ENCODE measurements around the gene PACSIN1.
"Not testable (repeated sequence)": the region's sequence is repeated elsewhere in the genome, so short reads cannot be mapped to it uniquely, and the experiment has no call there.

The PACSIN1 gene

DNA sequence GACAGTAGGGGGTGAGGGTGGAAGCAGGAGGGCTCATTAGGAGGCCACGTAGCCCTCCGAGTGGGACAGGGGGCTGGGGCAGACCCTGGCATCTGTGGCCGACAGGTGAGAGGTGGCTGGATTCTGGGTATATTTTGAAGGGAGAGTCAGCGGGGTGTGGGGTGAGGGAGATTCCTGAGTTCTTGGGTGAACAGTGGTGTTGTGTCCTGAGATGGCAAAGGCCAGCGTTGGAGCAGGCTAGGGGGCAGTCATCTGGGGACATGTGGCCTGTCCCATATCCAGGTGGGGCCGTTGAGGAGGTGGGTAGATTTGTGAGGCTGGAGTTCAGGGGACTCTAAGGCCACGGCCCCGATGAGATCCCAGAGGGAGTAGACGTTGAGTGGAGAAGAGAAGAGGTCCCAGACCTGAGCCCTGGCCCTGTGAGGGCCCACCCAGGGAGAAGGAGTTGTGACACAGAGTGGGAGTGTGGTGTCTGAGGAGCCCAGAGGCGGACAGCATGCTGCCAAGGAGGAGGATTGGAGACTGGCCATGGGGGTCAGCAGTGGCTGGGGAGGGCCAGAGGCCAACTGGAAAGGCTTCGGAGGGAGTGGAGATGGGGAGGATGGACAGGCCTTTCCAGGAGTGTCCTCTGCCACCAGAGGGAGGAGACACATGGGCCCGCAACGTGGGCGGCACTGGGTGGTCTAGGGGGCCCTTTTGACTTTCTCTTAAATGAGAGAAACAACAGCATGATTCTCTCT, 19.6 kb downstream of the PACSIN1 start:
- no peak for DNase-seq (ENCODE audit: low read depth)

DNA sequence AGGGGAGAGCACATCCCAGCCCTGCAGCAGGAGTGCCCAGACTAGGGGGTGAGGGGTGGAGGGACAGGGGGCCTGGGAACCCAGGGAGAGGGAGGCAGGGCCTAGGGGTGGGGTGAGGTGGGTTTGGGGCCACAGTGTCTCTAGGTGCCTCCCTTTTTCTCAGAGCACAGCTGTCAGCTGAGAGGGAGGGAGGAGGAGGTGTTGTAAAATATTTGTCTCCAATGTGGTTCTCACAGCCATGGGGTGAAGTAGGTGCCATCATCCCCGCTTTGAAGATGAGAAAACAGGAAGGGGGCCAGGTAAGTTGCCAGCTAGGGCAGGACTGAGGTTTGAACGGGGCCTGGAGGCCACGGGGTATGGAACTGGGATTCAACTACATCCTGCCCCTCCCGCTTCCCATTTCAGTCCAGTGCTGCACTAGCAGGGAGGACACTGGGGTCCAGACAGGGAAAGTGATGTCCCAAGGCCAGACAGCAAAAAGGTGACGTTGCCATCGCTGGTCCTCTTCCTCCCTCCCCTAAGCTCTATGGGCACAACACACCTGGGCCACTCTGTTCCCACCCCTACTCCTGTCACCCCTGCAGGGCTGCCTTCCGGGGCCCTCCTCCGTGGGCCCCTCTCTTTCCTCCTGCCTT, 20.3 kb downstream of the PACSIN1 start:
- DNase-seq (ENCODE audit: low read depth), result no peak

DNA sequence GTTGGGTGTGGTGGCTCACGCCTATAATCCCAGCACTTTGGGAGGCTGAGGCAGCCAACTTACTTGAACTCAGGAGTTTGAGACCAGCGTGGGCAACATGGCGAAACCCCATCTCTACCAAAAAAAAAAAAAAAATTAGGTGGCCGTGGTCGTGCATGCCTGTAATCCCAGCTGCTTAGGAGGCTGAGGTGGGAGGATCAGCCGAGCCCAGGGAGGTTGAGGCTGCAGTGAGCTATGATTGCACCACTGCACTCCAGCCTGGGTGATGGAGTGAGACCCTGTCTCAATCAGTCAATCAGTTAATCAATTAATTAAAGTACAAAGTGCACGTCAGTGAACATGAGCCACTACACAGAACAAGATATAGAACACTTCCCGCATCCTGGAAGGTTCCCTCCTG, 21.0 kb downstream of the PACSIN1 start:
- DNase-seq (ENCODE audit: low read depth), result not testable (repeated sequence)

DNA sequence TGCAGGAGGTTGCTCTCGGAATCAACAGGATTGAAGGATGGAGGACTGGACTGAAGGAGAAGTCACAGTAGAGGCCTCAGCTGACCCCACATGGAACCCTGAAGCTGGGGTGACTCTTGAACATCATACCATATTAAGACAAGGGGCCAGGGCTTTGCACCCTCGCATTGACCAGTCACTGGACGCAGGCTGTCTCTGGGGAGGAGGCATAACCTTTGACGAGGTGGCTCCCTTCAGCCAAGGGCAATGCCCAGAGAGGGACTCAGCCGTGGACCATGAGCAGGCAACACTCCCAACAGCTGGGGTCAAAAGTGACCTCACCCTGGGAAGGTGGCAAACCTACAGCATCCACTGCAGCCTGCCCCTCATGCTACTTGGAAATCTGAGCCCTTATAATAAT, 21.7 kb downstream of the PACSIN1 start:
- no peak for DNase-seq (ENCODE audit: low read depth)

DNA sequence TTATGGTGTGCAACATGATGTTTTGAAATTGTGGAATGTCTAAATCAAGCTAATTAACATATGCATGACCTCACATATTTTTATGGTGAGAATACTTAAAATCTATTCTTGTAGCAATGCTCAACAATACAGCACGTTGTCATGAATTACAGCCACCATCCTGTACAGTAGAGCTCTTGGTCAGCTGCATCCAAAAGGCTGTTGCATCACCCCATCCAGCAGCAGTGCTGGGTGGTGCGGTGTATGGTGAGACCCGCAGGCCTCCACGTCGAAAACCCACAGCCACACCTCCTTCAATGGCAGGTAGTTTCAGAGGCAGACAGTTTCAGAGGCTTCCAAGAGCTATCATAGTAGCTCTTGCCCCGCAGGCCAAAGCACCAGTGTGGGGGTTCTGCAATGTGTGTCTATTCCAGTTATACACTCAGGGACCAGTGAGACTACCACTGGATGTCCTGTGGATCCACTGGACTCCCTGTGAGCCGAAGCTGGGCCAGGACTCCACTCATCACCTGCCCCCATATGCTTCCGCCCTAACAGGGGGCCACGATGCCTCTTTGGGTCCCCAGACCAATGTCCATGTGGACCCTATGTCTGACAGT, 23.4 kb downstream of the PACSIN1 start:
- DNase-seq (ENCODE audit: low read depth), result no peak

DNA sequence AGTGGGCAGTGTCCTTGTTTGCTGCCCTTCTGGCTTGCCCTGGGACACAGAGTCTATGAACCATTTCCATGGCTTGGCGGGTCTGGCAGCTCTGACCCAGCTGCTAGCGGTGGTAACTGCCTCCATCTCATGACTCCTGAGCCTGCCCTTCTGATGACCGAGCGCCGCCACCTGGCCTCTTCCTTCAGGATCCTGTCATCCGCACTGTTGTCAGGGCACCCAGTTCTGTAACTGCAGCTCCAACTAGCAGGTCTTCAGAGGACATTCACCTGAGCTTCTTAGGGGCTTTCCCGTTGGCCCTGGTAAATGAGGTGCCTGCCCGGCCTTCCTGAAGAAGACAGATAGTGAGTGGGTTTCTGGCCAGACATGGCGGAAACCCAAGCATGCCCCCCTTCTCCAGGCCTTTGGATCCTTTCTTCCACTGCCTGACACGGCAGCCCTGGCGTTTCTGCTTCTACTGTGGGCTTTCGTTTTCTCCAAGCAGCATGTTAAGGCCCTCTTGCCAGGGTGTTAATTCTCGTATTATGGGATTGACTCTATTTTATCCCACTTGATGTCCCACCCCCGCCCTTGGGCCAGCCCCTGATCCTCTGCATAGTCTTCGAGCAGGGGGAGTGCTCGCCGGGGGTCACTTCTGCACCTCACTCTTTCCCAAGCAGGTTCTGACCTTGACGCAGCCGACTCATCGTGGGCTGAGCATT, 24.7 kb downstream of the PACSIN1 start:
- no peak for DNase-seq (ENCODE audit: low read depth)

DNA sequence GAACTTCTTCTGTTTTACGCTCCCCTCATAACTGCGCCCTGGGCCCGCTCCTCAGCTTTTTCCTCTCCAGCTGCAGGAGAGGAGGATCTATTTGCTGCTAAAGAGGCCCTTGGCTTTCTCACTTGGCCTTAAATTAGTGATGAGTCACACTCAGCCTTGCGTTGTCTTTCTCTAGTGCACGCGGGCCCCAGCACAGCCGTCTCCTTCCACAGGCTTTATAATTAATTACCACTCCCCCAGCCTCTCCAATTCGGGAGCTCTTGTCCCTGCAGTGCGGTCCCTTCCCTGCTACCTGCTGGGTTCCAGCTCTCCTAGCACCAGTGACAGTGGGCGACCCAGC, 25.2 kb downstream of the PACSIN1 start:
- no peak for DNase-seq (ENCODE audit: low read depth)

DNA sequence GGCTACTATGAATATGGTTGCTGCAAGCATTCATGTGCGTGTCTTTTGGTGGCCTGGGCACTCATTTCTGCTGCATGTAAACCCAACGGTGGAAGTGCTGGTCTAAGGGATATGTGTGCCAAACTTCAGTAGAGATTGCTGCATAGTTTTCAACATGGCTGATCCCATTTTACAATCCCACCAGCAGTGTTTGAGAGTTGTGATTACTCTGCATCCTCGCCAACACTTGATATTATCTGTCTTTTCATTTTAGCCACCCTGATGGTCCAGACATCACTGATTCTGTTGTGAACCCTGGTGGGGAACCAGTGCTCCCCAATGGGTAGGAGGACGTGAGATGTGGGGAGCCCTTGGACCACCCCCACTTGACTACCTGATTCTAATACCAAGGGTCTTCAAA, 27.5 kb downstream of the PACSIN1 start:
- no peak for DNase-seq (ENCODE audit: low read depth)

DNA sequence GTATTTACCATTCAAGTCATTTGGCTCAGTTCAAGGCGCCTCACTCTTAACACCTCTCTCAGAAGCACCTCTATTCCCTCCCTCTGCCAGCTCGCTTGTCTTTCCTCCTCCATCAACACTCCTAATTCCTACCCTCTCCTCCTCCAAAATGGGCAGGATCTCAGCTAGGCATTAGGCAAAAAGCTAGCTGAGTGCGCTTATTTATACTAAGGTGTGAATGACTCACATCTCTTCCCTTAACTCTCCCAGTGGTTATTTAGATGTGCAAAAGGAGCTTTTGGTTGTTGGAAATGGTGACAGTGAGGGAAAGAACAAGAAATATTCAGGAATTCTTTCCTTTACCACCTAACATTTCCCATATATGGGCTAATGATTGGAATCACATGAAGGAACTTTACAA, 29.1 kb downstream of the PACSIN1 start:
- no peak for DNase-seq (ENCODE audit: low read depth)

DNA sequence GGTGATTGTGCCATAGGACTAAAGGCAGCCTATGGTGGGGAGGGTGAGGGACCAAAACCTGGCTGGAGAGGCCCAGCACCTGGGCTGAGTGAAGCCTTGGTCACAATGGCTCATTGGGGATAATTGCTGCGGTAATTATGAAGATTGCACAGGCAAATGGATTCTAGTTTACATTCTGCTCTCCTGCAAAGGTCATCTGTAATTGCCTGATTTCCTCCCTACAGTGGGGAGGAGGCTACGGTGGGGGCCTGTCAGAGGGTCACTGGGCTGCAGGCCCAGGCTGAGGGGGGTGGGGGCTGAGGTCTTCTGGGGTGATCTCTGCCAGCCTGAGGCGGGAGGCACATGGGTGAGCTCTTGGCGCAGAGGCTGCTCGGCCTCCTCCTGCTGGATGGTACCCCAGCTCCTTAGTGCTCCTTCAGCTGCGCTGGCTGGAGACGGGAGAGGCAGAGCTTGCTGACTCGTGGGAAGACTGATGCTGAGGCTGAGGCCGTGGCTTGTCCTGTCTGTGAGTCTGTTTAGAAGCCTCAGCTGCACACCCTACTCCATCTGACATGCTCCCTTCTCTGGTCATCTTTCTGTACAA, 30.3 kb downstream of the PACSIN1 start:
- DNase-seq (ENCODE audit: low read depth), result no peak

DNA sequence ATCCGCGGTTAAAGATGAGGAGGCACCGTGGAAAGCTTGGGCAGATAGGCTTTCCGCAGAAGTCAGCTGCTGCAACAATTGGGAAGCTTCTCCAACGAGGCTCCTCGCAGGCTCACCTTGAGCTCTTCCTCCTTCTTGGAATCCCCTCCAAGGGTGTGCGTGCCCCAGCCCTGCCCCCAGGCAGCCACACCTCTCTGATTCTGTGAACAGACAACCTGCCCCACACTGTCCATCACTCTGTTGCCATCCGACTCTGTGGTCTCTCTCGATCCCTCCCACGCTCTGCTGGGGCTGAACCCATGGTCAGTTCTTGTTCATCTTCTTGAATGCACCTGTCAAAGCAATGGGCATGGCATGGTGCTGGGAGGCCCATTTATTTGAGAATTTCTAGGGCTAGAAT, 31.5 kb downstream of the PACSIN1 start:
- DNase-seq (ENCODE audit: low read depth), result no peak

DNA sequence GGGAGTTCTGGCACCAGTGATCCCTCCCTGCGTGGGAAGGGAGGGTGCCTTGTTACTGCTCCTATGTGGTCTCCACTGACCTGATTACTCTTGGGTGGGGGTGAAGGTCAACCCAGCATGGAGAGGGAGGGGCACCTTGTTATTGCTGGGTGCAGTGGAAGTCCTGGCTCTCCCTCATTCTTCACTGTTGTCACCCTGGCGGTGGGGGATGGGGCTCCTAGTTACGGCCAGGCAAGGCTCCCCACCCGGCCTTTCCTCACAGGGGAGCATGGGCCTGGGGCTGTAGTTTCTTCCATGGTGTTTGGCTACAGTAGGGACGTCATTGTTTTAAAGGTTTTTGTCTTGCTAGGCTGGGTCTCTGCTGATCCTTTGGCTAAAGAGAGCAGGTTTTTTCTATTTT, 40.8 kb downstream of the PACSIN1 start:
- DNase-seq (ENCODE audit: low read depth), result no peak

DNA sequence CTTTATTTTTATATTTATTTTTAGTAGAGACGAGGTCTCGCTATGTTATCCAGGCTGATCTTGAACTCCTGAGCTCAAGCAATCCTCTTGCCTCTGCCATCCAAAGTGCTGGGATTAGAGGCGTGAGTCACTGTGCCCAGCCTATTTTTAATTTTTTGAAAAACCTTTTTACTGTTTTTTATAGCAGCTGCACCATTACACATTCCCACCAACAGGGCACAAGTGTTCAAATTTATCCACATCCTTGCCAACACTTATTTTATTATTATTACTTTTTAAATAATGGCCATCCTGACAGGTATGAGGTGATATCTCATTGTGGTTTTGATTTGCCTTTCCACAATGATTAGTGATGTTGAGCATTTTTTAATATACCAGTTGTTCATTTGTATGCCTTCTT, 42.5 kb downstream of the PACSIN1 start:
- no peak for DNase-seq (ENCODE audit: low read depth)

DNA sequence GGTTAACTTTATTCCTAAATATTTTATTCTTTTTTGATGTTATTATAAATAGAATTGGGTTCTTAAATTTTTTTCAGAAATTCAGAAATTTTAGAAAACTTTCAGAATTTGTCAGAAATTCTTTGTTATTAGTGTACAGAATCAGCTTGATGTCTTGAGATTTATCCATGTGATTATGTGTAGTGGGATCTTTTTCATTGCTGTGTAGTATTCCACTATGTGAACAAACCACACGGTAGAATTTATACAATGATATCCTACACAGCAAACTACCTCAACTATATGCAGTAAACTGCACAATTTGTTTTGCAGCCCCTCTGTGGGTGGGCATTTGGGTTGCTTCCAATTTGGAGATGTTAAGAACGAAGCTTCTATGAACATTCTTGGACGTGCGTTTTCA, 43.9 kb downstream of the PACSIN1 start:
- DNase-seq (ENCODE audit: low read depth), result no peak

DNA sequence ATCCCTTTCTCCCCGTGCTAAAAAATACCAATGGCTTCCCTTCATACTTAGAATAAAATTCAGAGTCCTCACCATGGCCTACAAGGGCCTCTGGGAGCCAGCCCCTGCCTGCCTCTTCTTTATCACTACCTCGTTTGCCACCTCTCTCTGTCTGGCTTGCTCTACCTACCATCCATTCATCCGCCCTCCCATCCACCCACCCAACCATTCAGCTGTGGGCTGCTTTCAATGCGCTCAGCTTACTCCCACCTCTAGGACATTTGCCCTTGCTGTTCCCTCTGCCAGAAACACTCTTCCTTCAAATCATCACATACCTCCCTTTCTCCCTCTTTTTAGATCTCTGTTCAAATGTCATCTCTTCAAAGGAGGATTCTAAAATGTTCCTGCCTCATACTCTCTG, 44.4 kb downstream of the PACSIN1 start:
- no peak for DNase-seq (ENCODE audit: low read depth)

DNA sequence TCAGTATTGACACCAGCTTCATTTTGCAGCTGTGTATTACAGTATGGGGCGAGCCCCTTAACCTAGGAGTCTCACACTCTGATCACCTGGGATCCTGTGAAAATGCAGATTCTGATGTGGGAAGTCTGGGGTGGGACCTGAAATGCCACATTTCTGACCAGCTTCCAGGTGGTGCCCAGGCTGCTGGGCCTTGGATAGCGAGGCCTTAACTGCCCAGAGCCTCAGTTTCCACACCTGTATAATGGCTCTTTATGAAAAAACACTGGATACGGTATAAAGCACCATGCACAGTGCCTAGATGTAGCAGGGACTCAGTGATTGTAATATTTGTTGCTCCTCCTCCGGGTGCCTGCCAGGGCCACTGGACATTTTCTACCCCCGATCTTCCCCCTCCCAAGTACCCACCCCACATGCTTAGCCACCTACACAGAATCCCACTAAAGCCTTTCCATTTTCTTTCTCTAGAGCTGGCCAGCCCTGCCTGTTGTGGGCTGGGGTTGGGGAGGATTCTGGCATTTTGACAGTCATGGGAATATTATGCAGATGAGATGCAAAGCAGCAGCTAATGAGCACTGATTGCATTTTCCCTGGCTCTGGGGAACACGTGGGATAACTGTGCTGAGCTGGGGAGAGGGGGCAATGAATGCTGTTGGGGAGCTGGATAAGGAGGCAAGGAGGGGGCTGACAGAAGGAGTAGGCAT, 45.5 kb downstream of the PACSIN1 start:
- DNase-seq (ENCODE audit: low read depth), result no peak

DNA sequence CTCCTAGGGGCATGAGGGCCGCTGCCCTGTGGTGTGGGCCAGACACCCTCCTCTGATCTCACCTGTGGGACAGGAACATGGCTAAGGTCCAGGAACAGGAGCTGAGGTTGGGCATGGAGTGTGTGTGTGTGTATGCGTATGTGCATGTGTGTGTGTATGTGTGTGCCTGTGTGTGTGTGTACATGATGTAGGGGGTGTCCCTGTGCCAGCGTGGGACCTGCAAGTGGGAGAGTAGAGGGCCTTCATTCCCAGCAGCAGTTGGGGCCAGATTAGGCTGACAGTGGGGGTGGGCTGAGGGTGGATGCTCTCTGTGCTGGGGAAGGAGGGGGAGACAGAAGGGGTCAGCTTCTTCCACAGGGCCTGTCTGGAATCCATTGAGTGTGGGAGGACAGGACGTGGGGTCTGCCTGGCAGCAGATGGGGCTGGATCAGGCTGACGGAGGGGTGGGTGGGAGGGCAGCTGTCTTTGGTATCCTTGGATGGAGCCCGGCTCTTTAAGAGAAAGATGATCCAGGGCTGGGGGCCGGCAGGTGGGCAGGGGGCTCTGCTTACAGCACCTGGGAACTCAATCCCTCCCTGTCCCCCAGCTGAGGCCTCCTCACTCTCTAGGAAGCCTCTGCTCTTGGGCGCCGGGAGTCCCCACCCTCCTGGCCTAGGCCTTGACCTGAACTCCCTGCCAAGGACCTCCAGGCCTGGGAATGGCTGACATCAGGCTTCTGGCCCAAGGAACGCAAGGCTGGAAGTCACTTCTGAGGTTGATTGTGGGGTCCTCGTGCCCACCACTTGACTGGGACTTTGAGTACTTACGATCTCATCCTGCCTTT, 46.2 kb downstream of the PACSIN1 start:
- DNase-seq (ENCODE audit: low read depth), result no peak

DNA sequence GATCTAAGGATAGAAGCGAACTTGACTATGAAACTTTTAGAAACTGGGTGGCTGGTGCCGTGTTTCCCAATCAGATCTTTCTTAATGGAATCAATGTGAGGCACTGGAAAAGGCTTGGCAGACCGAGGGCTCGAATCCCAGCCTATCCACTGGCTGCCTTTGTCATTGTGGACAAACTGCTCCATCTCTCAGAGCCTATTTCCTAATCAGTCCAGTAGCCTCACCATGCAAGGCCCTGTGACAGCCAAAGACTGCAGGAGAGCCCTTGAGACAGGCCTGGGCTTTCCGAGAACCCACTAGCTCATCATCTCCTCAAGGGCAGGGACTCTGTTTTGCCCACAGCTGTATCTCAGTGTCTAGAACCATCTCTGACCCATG, 46.9 kb downstream of the PACSIN1 start:
- DNase-seq (ENCODE audit: low read depth), result no peak

DNA sequence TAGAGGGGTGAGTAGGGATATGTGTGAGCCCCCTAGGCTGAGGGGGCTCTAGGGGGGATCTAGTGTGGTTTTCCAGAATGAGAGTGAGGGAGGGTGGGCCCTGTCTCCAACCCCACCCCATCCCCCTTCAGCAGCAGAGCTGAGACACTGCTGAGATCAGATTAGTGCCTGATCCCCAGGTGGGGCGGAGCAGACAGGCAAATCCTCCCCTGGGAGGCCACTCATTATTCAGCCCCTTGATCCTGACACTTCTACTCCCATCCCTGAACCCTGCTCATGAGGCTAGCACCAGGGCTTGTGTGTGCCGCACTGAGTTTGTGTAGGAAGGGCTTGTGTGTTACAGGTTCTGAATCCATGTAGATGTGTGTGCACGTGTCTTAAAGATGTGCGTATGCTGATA, 47.8 kb downstream of the PACSIN1 start:
- no peak for DNase-seq (ENCODE audit: low read depth)

DNA sequence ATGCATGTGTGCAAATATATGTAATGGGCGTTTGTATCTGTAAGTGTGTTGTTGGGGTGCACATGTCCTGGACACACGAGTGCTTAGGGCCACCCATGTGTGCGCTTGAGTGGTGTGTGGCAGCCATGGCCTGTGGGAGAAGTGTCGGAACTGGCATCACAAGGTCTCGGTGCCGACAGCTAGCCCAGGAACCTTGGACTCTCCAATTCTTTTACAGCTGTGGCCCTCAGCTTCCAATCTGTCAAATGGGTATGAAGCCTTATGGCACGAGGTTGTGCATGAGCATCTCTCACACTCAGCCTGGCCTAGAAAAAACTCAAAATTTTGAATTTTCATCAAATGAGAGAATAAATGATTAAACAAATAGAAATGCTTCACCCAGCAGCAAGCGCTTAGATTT, 48.2 kb downstream of the PACSIN1 start:
- no peak for DNase-seq (ENCODE audit: low read depth)
